WTC11 (cell line): ENCODE results near the gene FUCA1. TPM values are rescaled to one million over a fixed set of nuclear protein-coding genes. Genes with fewer than 3 reads are reported as not detected.
A peak's percentile ranks its signal among the peaks of the same experiment; 100 is the strongest.

Experiments
- ATAC-seq: fragments of 200-7000 bp; cut with Tn5 transposase; 2 replicates; pipeline ENCODE4 v1.10.0; 2021; ENCODE audit warnings: mild to moderate bottlenecking, moderate library complexity
- CTCF ChIA-PET: fragments of 300-600 bp; sonication (Branson Sonifier 250); formaldehyde crosslinking; loops from one replicate; lab custom pipeline; 2021; ENCODE audit warnings: antibody characterized with exemption; lab: Charles Lee
- POLR2A ChIA-PET: fragments of 350-600 bp; sonication (Branson Sonifier 250); formaldehyde crosslinking; loops from one replicate; lab custom pipeline; 2021; ENCODE audit warnings: antibody characterized with exemption; lab: Charles Lee
- DNase-seq: peaks from one replicate; pipeline ENCODE4 v3.0.0; 2021; ENCODE audit warnings: low spot score
- H3K27ac Mint-ChIP-seq: 2 replicates; pipeline ENCODE4 v1.8.0; 2021; ENCODE audit warnings: mixed read lengths
- H3K27me3 Mint-ChIP-seq: 2 replicates; pipeline ENCODE4 v1.8.0; 2021; ENCODE audit warnings: low read depth, mild to moderate bottlenecking, moderate library complexity, mixed read lengths
- H3K36me3 Mint-ChIP-seq: 2 replicates; pipeline ENCODE4 v1.8.0; 2021; ENCODE audit warnings: mixed read lengths
- H3K4me1 Mint-ChIP-seq: 2 replicates; pipeline ENCODE4 v1.8.0; 2022; ENCODE audit warnings: mixed read lengths
- H3K4me3 Mint-ChIP-seq: 2 replicates; pipeline ENCODE4 v1.8.0; 2021; ENCODE audit warnings: mild to moderate bottlenecking, moderate library complexity, mixed read lengths
- H3K9me3 Mint-ChIP-seq: 2 replicates; pipeline ENCODE4 v1.8.0; 2021; ENCODE audit warnings: mixed read lengths
- CREM ChIP-seq: sonication (generic); formaldehyde crosslinking; IDR thresholded peaks from 2 replicates; pipeline ENCODE4 v1.8.1; 2022; ENCODE audit warnings: mild to moderate bottlenecking, missing genetic modification reagents, moderate library complexity
- E2F5 ChIP-seq: sonication (generic); formaldehyde crosslinking; IDR thresholded peaks from 2 replicates; pipeline ENCODE4 v1.8.1; 2022; ENCODE audit warnings: mild to moderate bottlenecking, moderate library complexity, missing genetic modification reagents
- GRHL2 ChIP-seq: fragments of 250-450 bp; sonication (Bioruptor Pico); IDR thresholded peaks from 2 replicates; pipeline ENCODE4 v1.8.0; 2022; ENCODE audit warnings: mild to moderate bottlenecking, moderate library complexity; ENCODE audit not compliant: insufficient replicate concordance, severe bottlenecking
- JAZF1 ChIP-seq: fragments of 250-450 bp; sonication (Bioruptor Pico); IDR thresholded peaks from 2 replicates; pipeline ENCODE4 v1.9.0; 2021; ENCODE audit warnings: moderate library complexity, mild to moderate bottlenecking, inconsistent platforms
- ZMAT4 ChIP-seq: fragments of 250-450 bp; sonication (Bioruptor Pico); IDR thresholded peaks from 2 replicates; pipeline ENCODE4 v1.9.0; 2021; ENCODE audit warnings: mild to moderate bottlenecking
- ZNF317 ChIP-seq: sonication (generic); formaldehyde crosslinking; IDR thresholded peaks from 2 replicates; pipeline ENCODE4 v1.8.1; 2023; ENCODE audit warnings: low read depth, mild to moderate bottlenecking, moderate library complexity, missing genetic modification reagents, borderline replicate concordance
- ZNF512 ChIP-seq: sonication (generic); formaldehyde crosslinking; IDR thresholded peaks from 2 replicates; pipeline ENCODE4 v1.8.1; 2022; ENCODE audit warnings: missing genetic modification reagents, borderline replicate concordance
- ZSCAN18 ChIP-seq: fragments of 250-450 bp; sonication (Bioruptor Pico); IDR thresholded peaks from 2 replicates; pipeline ENCODE4 v2.1.2; 2022; ENCODE audit warnings: mild to moderate bottlenecking, moderate library complexity
- total RNA-seq: library from RNA; stranded (reverse); gene quantifications from 3 replicates; pipeline ENCODE4 v1.2.3, GENCODE V29; 2021
- TF ChIP-seq, protein P1 (sequence below): sonication (generic); formaldehyde crosslinking; IDR thresholded peaks from 2 replicates; pipeline ENCODE4 v1.8.1; 2023; ENCODE audit warnings: mild to moderate bottlenecking, moderate library complexity, missing genetic modification reagents

Gene FUCA1
- total RNA-seq, 1 experiment from 2014 or later = 7.5 TPM

DNA sequence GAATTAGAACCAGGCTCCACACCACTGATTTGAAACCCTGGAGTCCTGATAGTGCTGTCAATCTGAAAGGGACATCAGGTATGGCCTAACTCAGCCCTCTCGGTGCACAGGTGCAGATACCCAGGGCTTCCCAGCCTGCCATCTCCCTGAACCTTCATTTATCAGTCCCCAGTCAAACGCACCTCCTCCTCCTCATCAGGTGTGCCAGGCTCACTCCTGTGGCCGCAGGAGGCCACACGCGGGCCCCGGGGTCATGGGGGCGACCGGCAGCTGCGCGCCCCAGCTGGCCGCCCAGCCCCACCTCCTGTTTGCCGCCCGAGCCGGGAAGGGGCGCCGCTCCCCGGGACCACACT, 572 bp downstream of the FUCA1 start:
- ChIA-PET CTCF (interaction anchor here (1.5 to 4.0 kb wide), 2 partner anchors 57 to 95 kb away, joined by 3 to 47 read pairs; no protein-coding TSS in a partner anchor), POLR2A (no interaction called here)
- no peak for DNase-seq

DNA sequence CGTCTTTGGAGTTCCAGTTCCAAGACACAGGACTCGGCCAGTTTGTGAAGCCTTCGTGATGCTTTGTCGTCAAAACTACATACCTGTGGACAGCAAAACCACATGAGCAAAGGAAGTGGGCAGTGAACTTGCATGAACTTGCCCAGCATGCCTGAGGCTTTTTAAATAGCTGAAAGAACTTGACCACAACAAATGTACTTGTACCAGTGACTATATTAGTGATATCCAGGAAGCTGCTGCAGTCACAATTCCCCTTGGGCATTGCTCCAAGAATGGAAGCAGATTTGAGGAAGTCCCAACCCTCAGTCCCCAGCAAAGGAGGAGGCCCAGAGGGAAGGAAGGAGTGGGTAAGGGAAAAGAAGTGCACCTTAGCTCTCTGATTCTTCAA, 2.6 kb downstream of the FUCA1 start:
- no peak for ATAC-seq
- Mint-ChIP-seq H3K4me1 (peaks cover 14% of the 10 kb centered on the region), H3K27ac (no peak overlapping the region), H3K4me3 (no peak overlapping the region), H3K27me3 (peaks cover 50% of the 10 kb centered on the region), H3K36me3 (peaks cover 3% of the 10 kb centered on the region; the same call in 1 of the 2 replicates), H3K9me3 (no peaks in the 10 kb centered on the region)
- TF ChIP-seq ZMAT4 = no peak
- TF ChIP-seq E2F5 (CRISPR knock-in tag) = no peak
- no peak for TF ChIP-seq ZNF512 (CRISPR knock-in tag)
- no peak for TF ChIP-seq GRHL2 (CRISPR knock-in tag)
- POLR2A ChIA-PET = no interaction called here
- CTCF ChIA-PET = interaction anchor here (1.0 kb wide), 1 partner anchor 55 kb away, joined by 5 read pairs; no protein-coding TSS in a partner anchor
- DNase-seq = no peak

More for the DNA sequence above, 572 bp downstream of the FUCA1 start:
- Mint-ChIP-seq H3K4me3 (peak overlapping the region; percentile 71), H3K27me3 (peaks cover 50% of the 10 kb centered on the region), H3K27ac (no peak overlapping the region)
- no peak; the same call in 1 of the 2 replicates for ATAC-seq
- TF ChIP-seq ZNF317 (0 out of 2 replicates have a peak, but pooled peaks have one; percentile 26), ZSCAN18 (CRISPR knock-in tag) (no peak)
- TF ChIP-seq, all 79 proteins: peak for 1
- H3K36me3 Mint-ChIP-seq = peaks cover 3% of the 10 kb centered on the region; the same call in 1 of the 2 replicates
- H3K9me3 Mint-ChIP-seq = no peaks in the 10 kb centered on the region
- peaks cover 14% of the 10 kb centered on the region for H3K4me1 Mint-ChIP-seq

DNA sequence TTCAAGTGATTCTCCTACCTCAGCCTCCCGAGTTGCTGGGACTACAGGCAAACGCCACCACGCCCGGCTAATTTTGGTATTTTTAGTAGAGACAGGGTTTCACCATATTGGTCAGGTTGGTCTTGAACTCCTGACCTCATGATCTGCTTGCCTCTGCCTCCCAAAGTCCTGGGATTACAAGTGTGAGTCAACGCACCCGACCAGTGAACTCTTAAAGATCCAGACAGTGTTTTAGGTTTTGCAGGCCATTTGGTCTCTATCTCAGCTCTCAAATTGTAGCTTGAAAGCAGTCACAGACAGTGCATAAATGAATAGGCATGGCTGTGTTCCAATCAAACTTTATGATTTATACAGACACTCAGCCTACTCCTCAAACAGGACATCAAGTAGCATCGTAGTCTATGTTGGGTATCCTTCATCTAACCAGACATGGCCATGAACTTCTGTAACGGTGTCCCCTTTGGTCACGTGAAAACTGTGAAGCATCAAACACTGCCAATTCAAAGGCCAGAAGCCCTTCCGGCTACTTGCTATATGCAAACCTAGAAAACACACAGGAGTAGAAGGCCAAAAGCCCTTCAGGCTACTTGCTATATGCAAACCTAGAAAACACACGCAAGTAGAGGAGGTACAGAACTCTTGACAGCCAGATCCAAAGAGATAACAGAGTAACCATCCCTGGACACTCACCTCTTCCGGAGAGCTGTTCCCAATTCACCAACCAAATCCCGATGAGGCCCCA, 3.1 kb downstream of the FUCA1 start:
- ChIA-PET CTCF (interaction anchor here (1.0 kb wide), 1 partner anchor 54 kb away, joined by 5 read pairs; no protein-coding TSS in a partner anchor), POLR2A (no interaction called here)
- Mint-ChIP-seq H3K4me1 (peaks cover 14% of the 10 kb centered on the region), H3K27me3 (peaks cover 45% of the 10 kb centered on the region), H3K36me3 (peaks cover 4% of the 10 kb centered on the region; the same call in 1 of the 2 replicates), H3K9me3 (no peaks in the 10 kb centered on the region), H3K27ac (no peak overlapping the region), H3K4me3 (no peak overlapping the region)
- DNase-seq = no peak
- ATAC-seq = no peak
- TF ChIP-seq JAZF1 (CRISPR knock-in tag) = no peak

- DNase-seq = no peak
- CTCF ChIA-PET = no interaction called here
- no peak for ATAC-seq
- Mint-ChIP-seq H3K4me1 (peaks cover 6% of the 10 kb centered on the region), H3K9me3 (no peaks in the 10 kb centered on the region), H3K4me3 (no peak overlapping the region), H3K27me3 (peaks cover 24% of the 10 kb centered on the region), H3K27ac (no peak overlapping the region), H3K36me3 (peaks cover 7% of the 10 kb centered on the region)
- POLR2A ChIA-PET = no interaction called here
- no peak for TF ChIP-seq CREM (CRISPR knock-in tag)
- TF ChIP-seq, protein P1, sequence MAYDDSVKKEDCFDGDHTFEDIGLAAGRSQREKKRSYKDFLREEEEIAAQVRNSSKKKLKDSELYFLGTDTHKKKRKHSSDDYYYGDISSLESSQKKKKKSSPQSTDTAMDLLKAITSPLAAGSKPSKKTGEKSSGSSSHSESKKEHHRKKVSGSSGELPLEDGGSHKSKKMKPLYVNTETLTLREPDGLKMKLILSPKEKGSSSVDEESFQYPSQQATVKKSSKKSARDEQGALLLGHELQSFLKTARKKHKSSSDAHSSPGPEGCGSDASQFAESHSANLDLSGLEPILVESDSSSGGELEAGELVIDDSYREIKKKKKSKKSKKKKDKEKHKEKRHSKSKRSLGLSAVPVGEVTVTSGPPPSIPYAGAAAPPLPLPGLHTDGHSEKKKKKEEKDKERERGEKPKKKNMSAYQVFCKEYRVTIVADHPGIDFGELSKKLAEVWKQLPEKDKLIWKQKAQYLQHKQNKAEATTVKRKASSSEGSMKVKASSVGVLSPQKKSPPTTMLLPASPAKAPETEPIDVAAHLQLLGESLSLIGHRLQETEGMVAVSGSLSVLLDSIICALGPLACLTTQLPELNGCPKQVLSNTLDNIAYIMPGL = no peak
- TF ChIP-seq, all 79 proteins: peak for 0
Observed at GRCh38 chr1:23862640-23863039, 5.5 kb downstream of the FUCA1 start.
